HL-60 (cell line): Measurements from ENCODE around the gene TRAFD1.

Experiments used
- GABPA ChIP-seq: IDR thresholded peaks from 2 replicates; pipeline ENCODE4 v1.6.1; 2012; ENCODE audit warnings: low read depth
- TF ChIP-seq, protein P1 (sequence below): IDR thresholded peaks from one replicate; pipeline ENCODE4 v1.5.1; 2011; ENCODE audit warnings: low read length, control low read depth, inconsistent platforms; ENCODE audit not compliant: insufficient read depth

DNA sequence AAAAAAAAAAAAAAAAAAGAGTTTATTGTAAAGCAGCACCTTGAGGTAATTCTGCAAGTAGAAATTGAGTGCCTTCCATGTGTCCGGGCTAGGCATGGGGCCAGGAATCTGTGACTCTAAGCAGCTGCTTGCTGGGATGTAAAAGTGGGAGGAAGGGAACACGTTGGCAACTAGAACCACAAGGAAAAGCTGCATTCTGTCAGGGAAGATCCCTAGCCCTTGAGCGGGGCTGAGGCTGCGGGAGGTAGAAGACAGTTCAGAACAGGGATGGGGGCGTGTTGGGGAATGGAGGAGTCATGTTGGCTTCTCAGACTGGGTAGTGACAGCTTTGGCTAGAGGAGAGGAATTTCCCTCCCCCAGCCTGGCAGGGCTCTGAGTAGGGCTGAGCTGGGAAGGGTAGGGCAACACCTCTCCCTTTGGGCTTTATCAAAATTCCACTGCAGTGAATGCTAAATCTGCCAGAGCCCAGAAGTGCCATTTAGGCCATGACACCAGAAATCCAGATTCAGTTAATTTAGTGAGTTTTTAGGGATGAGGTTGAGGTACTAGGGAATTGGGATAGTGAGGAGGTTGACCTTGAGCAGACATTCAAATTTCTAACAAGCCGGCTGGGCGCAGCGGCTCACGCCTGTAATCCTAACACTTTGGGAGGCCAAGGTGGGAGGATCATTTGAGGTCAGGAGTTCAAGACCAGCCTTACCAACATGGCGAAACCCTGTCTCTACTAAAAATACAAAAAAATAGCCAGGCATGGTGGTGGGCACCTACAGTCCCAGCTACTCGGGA lies 3.4 kb upstream of the TRAFD1 start:
- TF ChIP-seq, protein P1, sequence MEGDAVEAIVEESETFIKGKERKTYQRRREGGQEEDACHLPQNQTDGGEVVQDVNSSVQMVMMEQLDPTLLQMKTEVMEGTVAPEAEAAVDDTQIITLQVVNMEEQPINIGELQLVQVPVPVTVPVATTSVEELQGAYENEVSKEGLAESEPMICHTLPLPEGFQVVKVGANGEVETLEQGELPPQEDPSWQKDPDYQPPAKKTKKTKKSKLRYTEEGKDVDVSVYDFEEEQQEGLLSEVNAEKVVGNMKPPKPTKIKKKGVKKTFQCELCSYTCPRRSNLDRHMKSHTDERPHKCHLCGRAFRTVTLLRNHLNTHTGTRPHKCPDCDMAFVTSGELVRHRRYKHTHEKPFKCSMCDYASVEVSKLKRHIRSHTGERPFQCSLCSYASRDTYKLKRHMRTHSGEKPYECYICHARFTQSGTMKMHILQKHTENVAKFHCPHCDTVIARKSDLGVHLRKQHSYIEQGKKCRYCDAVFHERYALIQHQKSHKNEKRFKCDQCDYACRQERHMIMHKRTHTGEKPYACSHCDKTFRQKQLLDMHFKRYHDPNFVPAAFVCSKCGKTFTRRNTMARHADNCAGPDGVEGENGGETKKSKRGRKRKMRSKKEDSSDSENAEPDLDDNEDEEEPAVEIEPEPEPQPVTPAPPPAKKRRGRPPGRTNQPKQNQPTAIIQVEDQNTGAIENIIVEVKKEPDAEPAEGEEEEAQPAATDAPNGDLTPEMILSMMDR, result no peak
- TF ChIP-seq GABPA, result no peak
